Adipocyte (in vitro differentiated cells): ENCODE results near the gene VEGFD.

ENCODE experiments used
- DNase-seq: peaks from one replicate; pipeline ENCODE4 v3.0.0-alpha.2; 2015; ENCODE audit warnings: low read depth
- H3K27me3 ChIP-seq: replicated peaks from 2 replicates; pipeline ENCODE4 v1.7.0; 2013; ENCODE audit warnings: mild to moderate bottlenecking, low read length, moderate library complexity; ENCODE audit not compliant: control insufficient read depth, insufficient read depth
- H3K36me3 ChIP-seq: 2 replicates; pipeline ENCODE4 v1.7.0; 2013; ENCODE audit warnings: low read length, mild to moderate bottlenecking, moderate library complexity; ENCODE audit not compliant: control insufficient read depth, insufficient read depth, severe bottlenecking
- H3K4me1 ChIP-seq: 2 replicates; pipeline ENCODE4 v1.7.0; 2013; ENCODE audit warnings: mild to moderate bottlenecking, low read length, moderate library complexity; ENCODE audit not compliant: control insufficient read depth, insufficient read depth
- H3K4me3 ChIP-seq: 2 replicates; pipeline ENCODE4 v1.7.0; 2013; ENCODE audit warnings: mild to moderate bottlenecking, low read length, moderate library complexity
- H3K9ac ChIP-seq: 2 replicates; pipeline ENCODE4 v1.7.0; 2013; ENCODE audit warnings: mild to moderate bottlenecking, low read length, moderate library complexity
- H3K9me3 ChIP-seq: 2 replicates; pipeline ENCODE4 v1.7.0; 2013; ENCODE audit warnings: mild to moderate bottlenecking, low read length, moderate library complexity; ENCODE audit not compliant: control insufficient read depth

VEGFD gene

DNA sequence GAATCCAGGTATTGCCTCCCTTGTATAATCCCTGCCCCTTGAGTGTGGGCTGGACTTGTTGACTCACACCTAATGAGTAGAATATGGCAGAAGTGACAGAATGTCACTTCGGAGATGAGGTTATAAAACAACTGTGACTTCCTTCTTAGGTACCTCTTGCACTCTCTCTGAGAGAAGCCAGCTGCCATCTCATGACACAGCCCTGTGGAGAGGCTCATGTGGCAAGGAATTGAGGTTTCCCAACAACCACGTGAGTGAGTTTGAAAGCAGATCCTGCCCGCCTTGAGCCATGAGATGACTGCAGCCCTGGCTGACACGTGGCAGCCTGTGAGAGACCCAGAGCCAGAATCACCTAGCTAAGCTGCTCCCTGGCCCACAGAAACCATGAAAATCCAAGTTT, 82.3 kb downstream of the VEGFD start:
- Histone ChIP-seq H3K9ac (no peak overlapping the region), H3K9me3 (no peaks in the 10 kb centered on the region), H3K4me1 (peaks cover 5% of the 10 kb centered on the region), H3K4me3 (no peak overlapping the region), H3K27me3 (no peaks in the 10 kb centered on the region), H3K36me3 (no peaks in the 10 kb centered on the region)
- peak; percentile 30 for DNase-seq

DNA sequence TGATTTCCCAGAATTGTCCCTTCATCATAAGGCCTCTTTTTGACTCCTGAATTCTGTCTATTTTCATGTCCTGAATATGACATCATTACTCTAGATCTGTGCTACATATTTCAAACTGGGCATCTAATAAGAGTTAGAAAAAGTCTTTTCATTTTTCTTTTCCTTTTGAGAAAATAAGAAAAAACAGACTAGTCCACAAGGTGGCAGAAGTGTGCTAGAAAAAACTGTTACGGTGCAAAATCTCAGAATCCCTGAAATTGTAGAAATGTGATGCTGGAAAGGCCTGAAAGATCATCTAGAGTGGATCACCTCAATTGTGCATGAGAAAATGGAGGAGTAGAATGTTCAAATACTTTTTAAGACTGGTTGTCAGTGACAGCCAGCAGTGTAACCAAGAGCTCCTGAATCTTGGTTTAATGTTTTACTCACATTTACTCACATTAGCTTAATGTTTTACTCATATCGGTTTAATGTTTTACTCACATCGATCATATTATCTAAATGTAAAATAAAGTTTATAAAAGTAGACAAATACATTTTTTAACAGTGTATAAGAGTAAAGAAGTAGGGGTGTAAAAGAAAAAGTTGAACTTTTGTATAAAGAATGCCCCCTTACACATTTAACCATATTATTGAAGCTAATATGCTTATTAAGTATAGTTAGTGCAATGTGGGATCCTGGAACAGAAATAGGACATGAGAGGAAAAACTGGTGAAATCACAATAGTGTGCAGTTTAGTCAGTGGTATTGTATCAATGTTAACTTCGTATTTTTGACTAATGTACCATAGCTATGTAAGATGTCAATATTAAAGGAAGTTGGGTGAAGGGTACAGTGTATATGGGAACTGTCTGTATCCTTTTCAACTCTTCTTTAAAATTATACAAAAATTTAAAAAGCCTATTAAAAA, 84.0 kb downstream of the VEGFD start:
- Histone ChIP-seq H3K27me3 (peaks cover 7% of the 10 kb centered on the region), H3K4me1 (peaks cover 5% of the 10 kb centered on the region), H3K4me3 (no peak overlapping the region), H3K9ac (no peak overlapping the region), H3K9me3 (no peaks in the 10 kb centered on the region), H3K36me3 (no peaks in the 10 kb centered on the region)
- peak; percentile 67 for DNase-seq

DNA sequence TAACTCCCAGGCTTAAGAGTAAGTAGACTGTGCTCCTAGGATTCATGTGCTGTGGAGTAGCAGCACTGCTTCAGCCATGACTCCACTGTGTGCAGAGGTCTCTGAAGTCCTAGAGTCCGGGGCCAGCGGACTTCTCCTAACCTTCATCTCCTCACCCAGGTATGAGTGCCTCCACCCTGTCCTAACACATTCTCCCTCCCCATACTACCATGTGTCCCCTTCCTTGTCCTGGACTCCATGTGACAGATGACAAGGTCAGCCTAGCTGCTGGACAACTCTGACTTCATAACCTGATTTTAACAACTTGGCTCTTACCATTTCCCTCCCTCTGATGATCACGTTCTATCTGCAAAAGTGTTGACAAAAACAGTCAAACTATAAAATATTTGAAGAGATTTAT, 85.4 kb downstream of the VEGFD start:
- Histone ChIP-seq H3K36me3 (no peaks in the 10 kb centered on the region), H3K9me3 (no peaks in the 10 kb centered on the region), H3K4me1 (peaks cover 5% of the 10 kb centered on the region), H3K9ac (no peak overlapping the region), H3K4me3 (no peak overlapping the region), H3K27me3 (peaks cover 7% of the 10 kb centered on the region)
- DNase-seq = no peak

- Histone ChIP-seq H3K4me1 (peaks cover 5% of the 10 kb centered on the region), H3K36me3 (no peaks in the 10 kb centered on the region), H3K4me3 (no peak overlapping the region), H3K9ac (no peak overlapping the region), H3K9me3 (no peaks in the 10 kb centered on the region), H3K27me3 (peaks cover 7% of the 10 kb centered on the region)
- DNase-seq = no peak
Observed at GRCh38 chrX:15298201-15298600, 86.0 kb downstream of the VEGFD start.
